DMS114 treated with DMSO at 0.1 percent for 48 hours (cell line): ENCODE results near the gene LMX1A.

Experiments
- DNase-seq: peaks from one replicate; lab custom pipeline; 2025; ENCODE audit not compliant: unreplicated experiment; lab: John Stamatoyannopoulos, UW

Gene LMX1A

DNA sequence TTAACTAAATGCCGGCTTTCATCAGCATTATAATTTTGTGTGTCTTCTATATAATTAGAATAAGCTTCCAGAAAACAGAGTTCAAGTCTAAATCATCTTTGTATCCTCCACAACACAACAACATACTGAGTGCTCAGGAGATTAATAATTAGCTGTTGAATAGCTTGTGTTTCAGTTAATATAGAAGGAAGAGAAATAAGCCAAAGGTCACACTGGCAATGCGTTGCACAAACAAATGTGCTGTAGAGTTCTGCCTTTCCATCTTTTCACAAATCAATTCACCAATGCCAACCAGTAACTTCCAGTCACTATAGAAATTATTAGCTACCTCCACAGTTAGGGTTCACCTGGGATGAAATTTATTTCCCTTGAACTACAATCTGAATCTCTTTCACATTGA lies 132.0 kb downstream of the LMX1A start:
- DNase-seq = no peak

GRCh38 chr1:165222580-165222979 lies 133.9 kb downstream of the LMX1A start:
- DNase-seq = no peak

DNA sequence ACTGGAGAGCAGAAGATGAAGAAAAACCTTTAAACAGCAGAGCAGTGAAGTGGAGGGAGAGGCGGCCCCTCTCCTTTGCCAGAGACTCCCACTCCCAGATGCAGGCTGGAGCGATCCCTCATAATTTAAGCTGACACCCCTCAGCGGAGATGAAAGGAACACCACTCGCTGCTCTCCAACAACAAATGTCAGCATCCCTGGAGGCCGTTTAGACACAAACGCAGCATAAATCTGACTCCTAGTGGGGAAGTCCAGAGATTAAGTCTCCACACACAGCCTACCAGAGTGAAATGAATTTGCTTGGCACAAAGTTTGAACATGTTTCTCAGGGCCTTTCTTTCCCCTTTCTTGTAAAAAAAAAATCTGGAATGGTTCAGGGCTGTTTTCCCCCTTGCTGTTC lies 137.8 kb downstream of the LMX1A start:
- DNase-seq = no peak

DNA sequence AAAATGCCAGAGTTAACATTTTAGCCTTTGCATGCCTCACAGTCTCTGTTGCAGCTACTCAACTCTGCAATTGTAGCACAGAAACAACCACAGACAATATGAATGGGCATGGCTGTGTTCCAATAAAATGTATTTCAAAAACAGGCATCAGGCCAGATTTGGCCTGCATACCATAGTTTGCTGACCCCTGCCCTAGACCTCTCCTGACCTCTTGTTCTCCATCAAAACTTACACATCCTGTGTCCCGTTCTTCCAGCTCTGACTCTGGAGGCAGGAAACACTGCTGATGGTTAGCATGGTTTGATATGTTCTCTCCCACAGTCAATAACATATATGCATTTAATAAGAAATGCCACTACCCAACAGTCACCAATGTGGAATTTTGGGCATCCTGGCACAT lies 138.6 kb downstream of the LMX1A start:
- DNase-seq = no peak

DNA sequence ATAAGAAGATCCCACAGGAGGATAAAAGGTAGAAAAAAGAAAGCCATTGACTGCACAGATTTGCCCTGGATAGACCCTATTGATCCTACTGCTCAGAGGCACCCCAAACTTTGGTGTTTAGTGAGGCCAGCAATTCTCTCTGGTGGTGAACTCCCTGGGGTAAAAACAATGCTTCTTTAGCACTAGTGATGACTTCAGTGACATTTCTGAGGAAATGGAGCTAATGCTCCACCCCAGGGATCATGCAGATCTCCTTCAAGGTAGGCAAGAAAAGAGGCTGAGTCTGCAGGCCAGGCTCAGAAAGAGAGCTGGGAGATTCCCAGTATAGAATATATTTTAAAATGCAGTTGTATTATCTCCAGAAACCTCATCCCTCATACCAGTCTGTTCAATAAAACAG lies 140.3 kb downstream of the LMX1A start:
- no peak for DNase-seq

DNA sequence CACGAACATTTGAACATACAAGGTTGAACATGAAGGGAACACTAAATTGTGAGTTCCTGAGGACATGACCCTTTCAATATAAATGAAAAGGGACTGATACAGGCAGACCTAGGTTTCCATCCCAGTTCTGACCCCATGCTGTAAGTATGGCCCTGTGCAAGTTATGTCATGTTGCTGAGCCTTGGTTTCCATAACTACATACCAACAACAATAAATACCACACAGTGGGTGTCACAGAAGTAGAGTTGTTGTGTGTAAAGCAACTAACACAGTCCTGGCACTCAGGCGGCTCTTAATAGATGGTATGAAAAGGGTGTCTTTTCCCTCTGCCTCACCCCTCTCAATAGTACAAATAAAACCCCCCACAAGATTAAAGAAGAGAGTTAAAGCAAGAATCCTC lies 140.8 kb downstream of the LMX1A start:
- DNase-seq = no peak

GRCh38 chr1:165212229-165212628 lies 144.3 kb downstream of the LMX1A start:
- DNase-seq = no peak

- DNase-seq = no peak
Measured at GRCh38 chr1:165207853-165208515, 148.5 kb downstream of the LMX1A start.

- no peak for DNase-seq
Measured at GRCh38 chr1:165205145-165205544, 151.4 kb downstream of the LMX1A start.

- no peak for DNase-seq
Measured at GRCh38 chr1:165204548-165204947, 152.0 kb downstream of the LMX1A start.

DNA sequence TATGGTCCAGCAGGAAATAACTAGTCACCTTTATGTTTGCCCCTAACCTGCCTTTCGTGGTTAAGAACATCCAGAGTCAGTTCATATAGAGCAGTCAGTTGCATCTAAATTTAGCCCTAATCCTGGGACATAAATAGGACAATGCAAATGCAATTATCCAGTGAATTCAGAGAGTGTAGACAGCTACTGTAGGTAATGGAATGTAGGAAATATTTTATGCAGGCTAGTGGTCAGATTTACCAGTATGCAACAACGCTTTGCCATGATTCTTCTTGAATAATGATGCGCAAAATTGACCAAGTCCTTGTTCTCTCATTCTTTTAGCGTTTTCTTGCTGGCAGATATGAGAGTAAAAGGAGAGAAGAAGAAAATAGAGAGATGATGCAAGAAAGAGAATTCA lies 165.4 kb downstream of the LMX1A start:
- no peak for DNase-seq

GRCh38 chr1:165189913-165190312 lies 166.6 kb downstream of the LMX1A start:
- no peak for DNase-seq

DNA sequence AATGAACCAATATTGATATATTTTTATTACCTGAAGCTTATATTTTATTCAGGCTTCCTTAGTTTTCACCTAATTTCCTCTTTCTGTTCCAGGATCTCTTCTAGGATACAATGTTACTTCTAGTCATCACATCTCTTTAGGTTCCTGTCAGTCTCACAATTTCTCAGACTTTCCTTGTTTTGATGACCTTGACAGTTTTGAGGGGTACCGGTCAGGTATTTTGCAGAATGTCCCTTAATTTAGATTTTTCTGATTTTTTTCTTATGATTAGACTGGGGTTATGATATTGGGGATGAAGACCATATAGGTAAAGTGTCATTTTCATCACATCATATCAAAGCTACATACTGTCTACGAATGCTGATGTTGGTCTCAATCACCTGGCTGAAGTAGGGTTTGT lies 167.5 kb downstream of the LMX1A start:
- DNase-seq = no peak

GRCh38 chr1:165187031-165188009 lies 169.2 kb downstream of the LMX1A start:
- DNase-seq = no peak

DNA sequence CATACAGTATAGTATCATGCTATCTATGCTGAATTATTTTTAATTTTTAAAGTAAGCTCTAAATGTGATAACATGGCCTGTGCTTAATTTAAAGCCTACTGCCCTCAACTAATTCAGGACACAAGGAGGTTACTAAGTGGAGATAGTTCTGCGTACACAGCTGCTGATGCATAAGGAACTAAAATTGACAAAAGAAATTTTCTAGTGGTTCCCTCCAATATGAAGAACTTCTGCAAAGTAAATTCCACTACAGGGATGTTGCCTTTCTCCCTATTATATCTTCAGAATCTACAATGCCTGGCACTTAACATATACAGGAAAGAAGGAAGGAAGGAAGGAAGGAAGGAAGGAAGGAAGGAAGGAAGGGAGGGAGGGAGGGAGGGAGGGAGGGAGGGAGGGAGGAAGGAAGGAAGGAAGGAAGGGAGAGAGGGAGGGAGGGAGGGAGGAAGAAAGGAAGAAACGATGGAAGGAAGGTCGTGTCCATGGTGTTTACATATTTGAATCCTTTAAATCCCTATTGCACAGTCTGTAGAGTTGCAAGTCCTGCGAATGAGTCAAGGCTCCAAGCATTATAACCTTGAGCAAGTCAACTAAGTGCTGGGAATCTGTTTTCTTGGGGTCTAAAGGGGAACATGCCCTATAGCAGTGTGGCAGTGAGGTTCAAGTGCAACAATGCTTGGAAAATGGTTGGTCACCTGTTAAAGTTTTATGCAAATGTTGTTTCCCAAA lies 171.2 kb downstream of the LMX1A start:
- DNase-seq = no peak

DNA sequence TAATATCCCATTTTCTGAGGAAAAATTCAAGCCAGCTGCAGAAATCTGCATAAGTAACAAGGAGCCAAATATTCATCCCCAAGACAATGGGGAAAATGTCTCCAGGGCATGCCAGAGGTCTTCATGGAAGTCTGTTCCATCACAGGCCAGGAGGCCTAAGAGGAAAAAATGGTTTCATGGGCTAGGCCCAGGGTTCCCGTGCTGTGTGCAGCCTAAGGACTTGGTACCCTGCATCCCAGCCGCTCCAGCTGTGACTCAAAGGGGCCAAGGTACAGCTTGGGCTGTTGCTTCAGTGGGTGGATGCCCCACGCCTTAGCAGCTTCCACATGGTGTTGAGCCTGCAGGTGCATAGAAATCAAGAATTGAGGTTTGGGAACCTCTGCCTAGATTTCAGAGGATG lies 173.5 kb downstream of the LMX1A start:
- DNase-seq = no peak

DNA sequence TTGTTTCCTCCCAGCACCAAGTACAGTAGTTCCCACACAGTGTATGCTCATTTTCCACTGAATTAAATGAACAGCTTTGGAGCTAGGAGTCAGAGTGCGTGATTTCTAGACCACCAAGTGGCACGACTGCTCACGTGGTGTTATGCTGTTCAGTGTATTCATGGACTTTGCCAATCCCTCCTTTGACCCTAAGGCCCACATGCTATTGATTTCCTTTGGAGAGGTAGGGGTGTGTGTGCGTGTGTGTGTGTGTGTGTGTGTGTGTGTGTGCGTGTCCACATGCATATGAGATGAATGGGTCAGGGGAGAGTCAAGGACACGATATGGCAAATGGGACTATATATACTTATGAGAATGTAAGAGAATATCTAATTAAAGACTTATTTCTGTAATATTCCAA lies 177.2 kb downstream of the LMX1A start:
- DNase-seq = no peak

GRCh38 chr1:165174491-165174890 lies 182.0 kb downstream of the LMX1A start:
- no peak for DNase-seq

GRCh38 chr1:165173818-165174217 lies 182.7 kb downstream of the LMX1A start:
- no peak for DNase-seq

GRCh38 chr1:165173409-165173808 lies 183.1 kb downstream of the LMX1A start:
- DNase-seq = no peak

DNA sequence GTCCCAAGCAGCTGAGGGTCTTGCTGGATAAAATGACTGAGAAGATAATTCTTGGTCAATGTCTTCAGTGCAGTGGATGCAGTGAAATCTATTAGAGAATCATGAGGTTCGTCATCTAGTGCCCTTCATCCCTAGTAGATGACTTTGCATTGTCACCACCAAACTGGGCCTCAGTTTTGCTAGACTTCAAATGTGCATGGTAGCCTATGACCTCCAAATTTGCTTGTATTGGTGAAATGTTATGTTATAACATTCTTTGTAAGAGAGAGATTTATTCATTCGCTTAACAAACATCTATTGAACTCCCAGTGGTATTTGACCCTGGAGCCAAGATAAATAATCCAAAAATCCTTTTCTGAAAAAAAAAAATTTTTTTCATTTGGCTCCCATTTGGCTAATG lies 183.8 kb downstream of the LMX1A start:
- DNase-seq = no peak

DNA sequence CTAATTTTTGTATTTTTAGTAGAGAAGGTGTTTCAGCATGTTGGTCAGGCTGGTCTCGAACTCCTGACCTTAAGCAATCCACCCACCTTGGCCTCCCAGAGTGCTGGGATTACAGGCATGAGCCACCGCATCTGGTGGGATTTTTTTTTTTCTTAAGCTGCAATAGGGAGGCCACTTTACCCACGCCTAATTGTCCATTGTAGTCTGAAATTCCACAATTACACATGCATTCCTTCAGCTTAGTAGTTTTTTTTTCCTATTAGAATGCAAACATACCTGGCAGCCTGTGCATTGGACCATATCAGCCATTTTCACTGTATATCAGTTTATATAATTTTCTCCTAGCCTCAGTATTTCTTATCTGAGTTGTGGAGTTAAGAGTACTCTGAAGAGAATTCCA lies 186.8 kb downstream of the LMX1A start:
- DNase-seq = no peak
